Right lung (tissue), 5 donors: ENCODE results near the gene ARMCX4. TPM values are rescaled to one million over a fixed set of nuclear protein-coding genes. Genes with fewer than 3 reads are reported as not detected.

Source experiments
- polyA plus RNA-seq, 5 donors: library from polyadenylated mRNA; unstranded; fragments of 120-200 nt; gene quantifications; one replicate each; pipeline versions ENCODE4 v1.2.1 to v1.2.3, GENCODE V29; 2013; ENCODE audit warnings: inconsistent platforms in 1 of 5, low replicate concordance in 1 of 5; ENCODE audit not compliant: insufficient read length in 5 of 5, insufficient read depth in 1 of 5

The ARMCX4 gene
- polyA plus RNA-seq, 5 donors: 24.6 to 34.8 (median 29.8) TPM

Other genes starting within 250 kb of the ARMCX4 start
- under 1 TPM; 0.27 to 0.55 (median 0.37) TPM for gene TAF7L, start 194.1 kb upstream of the ARMCX4 start, polyA plus RNA-seq
- 10 to 100 TPM; 11.3 to 15.6 (median 14.9) TPM for gene TIMM8A, start 136.7 kb upstream of the ARMCX4 start, polyA plus RNA-seq
- 1 to 10 TPM; 3.7 to 6.0 (median 4.2) TPM for gene BTK, start 99.3 kb upstream of the ARMCX4 start, polyA plus RNA-seq
- 1,000 to 10,000 TPM; 1,178 to 1,967 (median 1,327) TPM for gene RPL36A, start 94.4 kb upstream of the ARMCX4 start, polyA plus RNA-seq
- gene GLA, start 77.5 kb upstream of the ARMCX4 start, polyA plus RNA-seq: 10 to 100 TPM; 23.9 to 31.4 (median 27.5) TPM
- gene HNRNPH2, start 77.2 kb upstream of the ARMCX4 start, polyA plus RNA-seq: 100 to 1,000 TPM in 2 of 5 donors, 10 to 100 TPM in 3; 84.0 to 111 (median 98.1) TPM
- 10 to 100 TPM; 54.1 to 68.0 (median 55.1) TPM for gene ARMCX1, start 65.1 kb downstream of the ARMCX4 start, polyA plus RNA-seq
- gene ARMCX6, start 132.5 kb downstream of the ARMCX4 start, polyA plus RNA-seq: 100 to 1,000 TPM in 4 of 5 donors, 10 to 100 TPM in 1; 86.4 to 120 (median 102) TPM
- 100 to 1,000 TPM in 4 of 5 donors, 10 to 100 TPM in 1; 94.8 to 115 (median 113) TPM for gene ARMCX3, start 137.7 kb downstream of the ARMCX4 start, polyA plus RNA-seq
- 100 to 1,000 TPM in 4 of 5 donors, 10 to 100 TPM in 1; 96.4 to 109 (median 109) TPM for gene ARMCX2, start 174.4 kb downstream of the ARMCX4 start, polyA plus RNA-seq